Effector memory CD4-positive, alpha-beta T cell (primary cell): ENCODE results near the gene ADAMTS3.

Experiments
- DNase-seq, 3 donors: peaks; one replicate each; pipeline ENCODE4 v3.0.0-alpha.2; 2020
- H3K27ac ChIP-seq: 2 replicates; pipeline ENCODE4 v1.7.0; 2013; ENCODE audit warnings: mild to moderate bottlenecking, low read length, moderate library complexity; ENCODE audit not compliant: insufficient read depth, poor library complexity, severe bottlenecking
- H3K27me3 ChIP-seq: replicated peaks from 2 replicates; pipeline ENCODE4 v1.7.0; 2013; ENCODE audit warnings: mild to moderate bottlenecking, low read length; ENCODE audit not compliant: insufficient read depth, control insufficient read depth, poor library complexity, severe bottlenecking
- H3K36me3 ChIP-seq: 2 replicates; pipeline ENCODE4 v1.7.0; 2013; ENCODE audit warnings: mild to moderate bottlenecking, low read length, moderate library complexity; ENCODE audit not compliant: control insufficient read depth, insufficient read depth
- H3K4me1 ChIP-seq: 2 replicates; pipeline ENCODE4 v1.7.0; 2013; ENCODE audit warnings: low read length, mild to moderate bottlenecking; ENCODE audit not compliant: control insufficient read depth, insufficient read depth, poor library complexity, severe bottlenecking
- H3K4me3 ChIP-seq: 2 replicates; pipeline ENCODE4 v1.7.0; 2013; ENCODE audit warnings: low read length, low read depth, mild to moderate bottlenecking; ENCODE audit not compliant: insufficient read depth, poor library complexity, severe bottlenecking
- H3K9me3 ChIP-seq: 2 replicates; pipeline ENCODE4 v1.7.0; 2013; ENCODE audit warnings: mild to moderate bottlenecking, low read length, moderate library complexity; ENCODE audit not compliant: control insufficient read depth

Gene ADAMTS3

DNA sequence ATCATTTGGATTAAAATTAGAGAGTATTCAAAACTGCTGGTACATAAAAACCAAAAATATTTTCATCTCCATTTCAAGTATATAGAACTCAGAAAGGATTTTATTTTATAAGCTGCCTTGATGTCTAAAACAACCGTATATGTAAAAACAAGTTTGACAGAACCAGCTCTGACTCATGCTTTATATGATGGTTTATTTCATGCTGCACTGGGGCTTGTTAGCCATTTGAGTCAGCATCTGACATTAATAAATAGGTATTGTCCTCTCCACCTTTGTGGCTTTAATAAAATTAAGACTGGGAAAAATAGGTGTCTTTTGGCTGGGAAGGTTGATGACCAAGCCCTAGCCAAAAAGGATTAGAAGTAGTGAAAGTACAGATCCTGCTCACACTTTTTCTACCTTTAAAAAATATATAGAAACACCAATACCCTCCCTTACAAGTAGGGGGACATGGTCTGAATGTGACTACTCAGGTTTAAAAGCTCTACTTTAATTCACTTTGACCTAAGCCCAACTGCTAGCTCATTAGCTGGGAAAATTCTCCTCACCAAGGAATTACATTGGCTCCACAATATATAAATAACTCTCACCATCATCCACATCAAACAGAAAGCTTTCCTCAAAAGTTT, 228.1 kb downstream of the ADAMTS3 start:
- Histone ChIP-seq H3K27ac (no peak overlapping the region), H3K9me3 (no peaks in the 10 kb centered on the region), H3K27me3 (no peaks in the 10 kb centered on the region), H3K36me3 (no peaks in the 10 kb centered on the region), H3K4me1 (no peaks in the 10 kb centered on the region), H3K4me3 (no peak overlapping the region)
- no peak for DNase-seq

DNA sequence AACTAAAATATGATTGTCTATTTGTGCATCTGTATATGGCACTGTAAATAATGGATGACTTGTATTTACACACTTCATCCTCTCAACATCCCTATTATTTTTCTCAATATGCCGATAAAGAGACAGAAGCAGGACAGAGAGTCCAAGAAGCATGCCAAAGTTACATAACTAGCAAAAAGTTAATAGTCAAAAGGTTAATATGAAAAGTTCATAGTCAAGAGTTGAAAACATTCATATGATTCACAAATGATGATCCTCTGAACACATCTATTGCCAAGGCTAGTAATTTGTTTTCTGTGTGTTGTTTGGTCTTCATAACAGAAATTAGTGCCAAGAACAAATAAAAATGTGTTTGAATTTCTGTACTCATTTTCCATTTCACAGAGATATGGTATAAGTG, 231.0 kb downstream of the ADAMTS3 start:
- H3K36me3 ChIP-seq: no peaks in the 10 kb centered on the region
- H3K4me1 ChIP-seq: no peaks in the 10 kb centered on the region
- H3K27ac ChIP-seq: no peak overlapping the region
- no peaks in the 10 kb centered on the region for H3K27me3 ChIP-seq
- H3K4me3 ChIP-seq: no peak overlapping the region
- H3K9me3 ChIP-seq: no peaks in the 10 kb centered on the region
- no peak for DNase-seq

DNA sequence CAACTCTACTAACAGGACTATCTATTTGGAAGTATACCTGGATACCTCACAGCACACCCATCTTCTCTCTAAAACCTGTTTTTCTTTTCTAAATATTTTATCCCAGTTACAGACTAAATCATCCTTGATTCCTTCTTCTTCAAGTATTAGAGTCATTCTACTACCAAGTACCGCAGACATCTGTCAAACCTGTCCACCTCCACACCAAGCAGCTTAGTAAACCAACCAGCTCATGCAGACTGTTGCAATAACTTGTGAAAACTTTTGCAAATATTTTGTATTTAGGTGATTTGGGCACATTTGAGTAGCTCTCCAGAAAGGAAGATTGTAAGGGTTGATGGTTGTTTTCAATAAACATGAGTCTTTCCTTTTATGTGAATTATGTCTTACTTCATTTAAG, 238.6 kb downstream of the ADAMTS3 start:
- H3K27ac ChIP-seq: no peak overlapping the region
- no peaks in the 10 kb centered on the region for H3K4me1 ChIP-seq
- no peak for DNase-seq
- H3K27me3 ChIP-seq: no peaks in the 10 kb centered on the region
- H3K4me3 ChIP-seq: no peak overlapping the region
- no peaks in the 10 kb centered on the region for H3K9me3 ChIP-seq
- H3K36me3 ChIP-seq: no peaks in the 10 kb centered on the region

DNA sequence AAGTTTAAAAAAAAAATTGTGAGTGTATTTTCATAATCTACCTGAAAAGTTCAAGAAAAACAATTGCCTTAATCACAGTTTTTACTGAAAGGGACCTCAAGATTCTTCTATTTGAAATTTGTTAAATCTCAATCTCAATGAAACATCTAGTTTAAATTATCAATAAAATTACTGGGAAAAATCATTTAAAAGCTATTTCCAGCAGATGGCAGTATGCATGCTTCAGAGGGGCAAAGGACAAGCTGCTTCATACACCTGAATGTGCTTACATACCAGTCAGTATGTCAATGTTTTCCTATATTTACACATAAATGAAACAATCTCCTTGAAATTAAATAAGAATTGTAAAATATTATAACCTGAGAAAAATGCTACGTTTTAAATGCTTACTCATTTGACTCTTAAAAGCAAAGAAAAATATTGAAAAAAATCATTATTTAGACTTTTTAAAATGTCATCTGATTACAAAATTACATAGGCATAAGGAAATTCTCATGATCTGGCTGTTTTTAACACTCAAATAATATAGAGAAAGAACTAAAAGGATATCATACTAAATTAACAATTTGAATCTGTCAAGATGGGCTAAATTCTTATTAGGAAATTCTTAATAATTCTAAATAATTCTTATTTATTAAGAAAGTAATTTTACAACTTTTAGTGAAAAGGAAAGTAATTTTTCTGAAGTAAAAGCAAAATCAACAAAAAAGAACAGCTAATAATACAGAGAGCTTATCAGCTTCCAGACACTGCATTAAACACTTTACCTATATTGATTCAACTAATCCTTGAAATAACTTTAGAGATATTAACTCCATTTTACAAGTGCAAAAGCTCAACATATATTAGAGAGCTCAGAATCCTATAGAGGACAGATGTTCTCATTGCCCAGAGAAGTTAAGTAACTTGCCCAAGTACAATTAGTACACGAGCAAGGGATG, 242.1 kb downstream of the ADAMTS3 start:
- Histone ChIP-seq H3K27me3 (no peaks in the 10 kb centered on the region), H3K36me3 (no peaks in the 10 kb centered on the region), H3K27ac (no peak overlapping the region), H3K4me1 (no peaks in the 10 kb centered on the region), H3K4me3 (no peak overlapping the region), H3K9me3 (no peaks in the 10 kb centered on the region)
- DNase-seq: no peak

DNA sequence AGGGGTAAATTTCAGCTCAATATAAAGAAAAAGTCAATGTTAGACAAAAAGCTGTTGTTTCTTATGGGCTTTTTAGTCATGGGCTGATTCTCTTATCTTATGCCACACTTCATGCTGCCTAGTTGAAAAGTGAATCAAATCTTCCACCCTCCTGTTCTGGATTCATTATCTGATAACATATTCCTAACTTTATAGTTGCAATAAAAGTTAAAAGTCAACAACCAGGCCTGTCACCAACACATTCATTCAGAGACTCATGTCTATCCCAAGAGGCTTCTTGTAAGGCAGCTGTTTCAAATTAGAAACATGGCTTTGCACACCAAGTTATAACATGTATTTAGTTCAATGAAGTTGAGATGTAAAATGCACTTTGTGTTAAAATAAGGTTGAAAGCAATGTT, 243.8 kb downstream of the ADAMTS3 start:
- Histone ChIP-seq H3K9me3 (no peaks in the 10 kb centered on the region), H3K4me1 (no peaks in the 10 kb centered on the region), H3K27me3 (no peaks in the 10 kb centered on the region), H3K4me3 (no peak overlapping the region), H3K27ac (no peak overlapping the region), H3K36me3 (no peaks in the 10 kb centered on the region)
- no peak for DNase-seq

DNA sequence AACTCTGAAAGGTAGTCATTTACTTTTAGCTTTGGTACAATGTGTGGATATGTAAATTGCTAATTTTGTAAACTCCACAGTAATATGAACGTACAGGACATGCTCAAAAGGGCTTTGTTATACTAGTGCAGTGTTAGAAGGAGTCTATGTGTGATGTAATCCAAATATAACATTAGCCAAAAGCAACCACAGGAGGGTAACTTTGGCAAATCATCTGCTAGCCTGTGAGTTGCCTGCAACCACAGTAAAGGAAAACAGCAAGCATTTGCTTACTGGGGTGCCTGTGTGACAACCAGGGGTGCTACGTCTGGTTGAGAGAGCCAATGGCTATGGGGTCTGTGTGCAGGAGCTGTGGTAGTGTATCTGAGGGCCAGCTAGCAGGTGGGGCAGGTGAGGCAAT, 245.8 kb downstream of the ADAMTS3 start:
- Histone ChIP-seq H3K36me3 (no peaks in the 10 kb centered on the region), H3K4me1 (no peaks in the 10 kb centered on the region), H3K27me3 (no peaks in the 10 kb centered on the region), H3K9me3 (no peaks in the 10 kb centered on the region), H3K27ac (no peak overlapping the region), H3K4me3 (no peak overlapping the region)
- no peak for DNase-seq

DNA sequence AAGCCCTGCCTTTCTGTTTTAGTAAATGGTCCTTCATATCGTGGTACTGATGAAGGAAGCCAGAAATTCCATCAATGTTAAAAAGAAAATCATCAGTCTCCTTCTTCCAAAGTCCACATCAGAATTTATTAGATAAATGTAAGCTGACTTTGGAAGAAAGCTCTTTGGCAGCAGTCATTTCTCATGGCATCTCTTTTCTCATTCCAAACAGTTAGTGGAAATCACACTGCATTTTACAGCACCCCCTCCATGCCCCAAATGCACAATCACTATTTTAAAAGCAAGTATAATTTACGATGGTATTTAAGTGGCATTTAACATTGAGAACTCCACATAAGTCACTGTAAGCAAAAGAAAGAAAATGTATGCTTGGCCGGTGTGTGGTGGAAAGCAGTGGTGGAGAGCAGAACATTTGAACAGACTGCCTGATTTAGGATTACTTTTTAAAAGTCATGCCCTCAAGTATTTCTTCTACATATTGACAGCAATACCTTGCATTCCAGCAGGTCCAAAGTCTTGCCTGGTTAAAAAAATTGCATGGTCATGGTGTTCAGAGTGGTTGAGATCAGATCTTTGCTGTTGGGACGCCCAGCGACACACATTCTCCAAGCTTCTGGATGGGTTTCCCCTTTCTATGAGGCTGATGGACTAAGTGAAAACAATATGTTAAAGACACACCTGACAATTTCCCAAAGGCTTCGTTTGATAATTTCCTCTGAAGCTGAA, 248.6 kb downstream of the ADAMTS3 start:
- no peak for DNase-seq
- no peak overlapping the region for H3K27ac ChIP-seq
- no peak overlapping the region for H3K4me3 ChIP-seq
- H3K9me3 ChIP-seq: no peaks in the 10 kb centered on the region
- no peaks in the 10 kb centered on the region for H3K4me1 ChIP-seq
- H3K36me3 ChIP-seq: no peaks in the 10 kb centered on the region
- H3K27me3 ChIP-seq: no peaks in the 10 kb centered on the region

DNA sequence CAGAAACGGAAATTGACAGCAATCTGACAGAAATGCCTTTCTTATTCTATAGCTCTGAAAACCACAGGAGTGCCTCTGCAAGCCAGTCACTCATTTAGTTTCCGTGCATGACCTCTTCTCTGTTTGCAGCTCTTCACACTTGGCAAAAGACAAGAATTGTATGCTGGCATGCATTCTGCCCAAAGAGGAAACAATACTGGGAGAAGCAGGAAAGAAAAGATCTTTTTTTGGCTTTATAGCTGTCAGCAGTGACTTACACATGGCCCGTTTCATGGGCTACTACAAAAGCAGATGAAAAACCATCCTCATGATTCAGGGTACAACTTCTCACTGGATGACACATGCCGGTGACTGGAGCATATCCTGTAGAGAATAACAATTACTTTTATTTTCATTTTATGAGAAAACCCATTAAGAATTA, 249.4 kb downstream of the ADAMTS3 start:
- no peak overlapping the region for H3K4me3 ChIP-seq
- no peak for DNase-seq
- no peaks in the 10 kb centered on the region for H3K36me3 ChIP-seq
- no peaks in the 10 kb centered on the region for H3K9me3 ChIP-seq
- no peak overlapping the region for H3K27ac ChIP-seq
- no peaks in the 10 kb centered on the region for H3K27me3 ChIP-seq
- no peaks in the 10 kb centered on the region for H3K4me1 ChIP-seq

DNA sequence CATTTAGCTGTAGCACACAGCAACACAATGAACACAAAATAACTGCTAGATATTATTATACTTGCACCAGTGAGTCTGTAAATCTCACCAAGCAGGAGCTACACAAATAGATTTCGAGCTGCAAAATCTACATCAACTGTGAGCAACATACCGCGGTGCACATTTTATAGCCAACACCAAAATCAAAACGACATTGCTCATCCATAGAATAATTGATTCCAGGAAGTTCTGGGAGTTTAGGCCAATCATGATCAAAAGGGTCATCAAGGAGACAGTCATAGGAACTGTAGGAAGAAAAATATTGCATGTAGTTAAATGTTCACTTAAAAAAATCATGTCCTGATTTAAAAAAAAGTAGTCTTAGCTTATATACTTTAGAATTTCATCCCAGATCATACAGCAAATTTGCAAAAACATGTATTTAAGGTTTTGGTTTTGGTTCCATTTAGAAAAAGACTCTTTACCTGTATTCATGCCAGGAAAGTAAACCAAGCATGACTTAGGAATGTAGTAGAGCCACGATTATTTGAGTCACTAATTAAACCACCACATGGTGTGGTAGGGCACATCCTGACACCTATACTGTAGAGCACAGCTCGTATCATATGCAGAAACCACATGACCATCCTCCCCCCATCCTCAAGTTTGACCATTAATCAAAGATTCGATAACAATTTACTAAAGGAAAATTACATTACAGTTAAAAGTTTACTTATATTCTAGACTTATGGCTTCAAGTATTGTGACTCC, 250.4 kb downstream of the ADAMTS3 start:
- Histone ChIP-seq H3K27ac (no peak overlapping the region), H3K36me3 (no peaks in the 10 kb centered on the region), H3K4me1 (no peaks in the 10 kb centered on the region), H3K27me3 (no peaks in the 10 kb centered on the region), H3K9me3 (no peaks in the 10 kb centered on the region), H3K4me3 (no peak overlapping the region)
- no peak for DNase-seq
